ENCODE measurements around the gene MYD88. TPM values are rescaled to one million over a fixed set of nuclear protein-coding genes. Genes with fewer than 3 reads are reported as not detected.

MYD88 gene
- total and polyA plus RNA-seq, 9 of the 15 experiments (the other 6 are each of a cell fraction or from before 2014, with no cell fraction given), result 3.2 to 47.3 (median 27.6) TPM

GRCh38 chr3:38138349-38139190 is at the start of gene MYD88 (continued):
- TF ChIP-seq ZBTB40 (IDR thresholded peaks at IDR 0.05), result no peak
- TF ChIP-seq ZBTB40 (CRISPR knock-in tag; IDR thresholded peaks at IDR 0.05), result no peak
- TF ChIP-seq TCF3 (CRISPR knock-in tag; IDR thresholded peaks at IDR 0.05), result no peak; the same call in 1 of the 2 replicates
- TF ChIP-seq CTCFL (IDR thresholded peaks at IDR 0.05; ENCODE audit: borderline replicate concordance, insufficient read depth, low read depth, low read length, poor library complexity, severe bottlenecking), result no peak
- no peak for TF ChIP-seq FOXP4 (CRISPR knock-in tag; IDR thresholded peaks at IDR 0.05; ENCODE audit: borderline replicate concordance)
- 0 out of 2 replicates have a peak, but pooled peaks have one; percentile 33 for TF ChIP-seq GMEB1 (CRISPR knock-in tag; IDR thresholded peaks at IDR 0.05)
- TF ChIP-seq ZNF395 (CRISPR knock-in tag; IDR thresholded peaks at IDR 0.05), result no peak
- TF ChIP-seq ZNF274 (IDR thresholded peaks at IDR 0.05; ENCODE audit: borderline replicate concordance, low read depth, low read length), result no peak
